Measurements from ENCODE around the gene C12orf75.

Gene C12orf75

GRCh38 chr12:105351523-105351922 lies 21.0 kb downstream of the C12orf75 start:
- Histone ChIP-seq H3K36me3 (no peaks in the 10 kb centered on the region), H4K20me1 (no peaks in the 10 kb centered on the region), H3K9ac (no peak overlapping the region; the same call in 1 of the 2 replicates), H3K4me1 (peaks cover 77% of the 10 kb centered on the region), H3K27me3 (no peaks in the 10 kb centered on the region), H3K4me2 (peak overlapping the region; percentile 65), H3K9me3 (peaks cover 3% of the 10 kb centered on the region; the same call in 1 of the 2 replicates), H3K27ac (peak overlapping the region; percentile 79), H3K4me3 (0 out of 2 replicates have a peak overlapping the region, but pooled peaks have one; percentile 5)
- TF ChIP-seq Cebpa-rat (IDR thresholded peaks at IDR 0.05) = no peak

GRCh38 chr12:105352052-105352451 lies 21.6 kb downstream of the C12orf75 start:
- H3K4me1 ChIP-seq = peaks cover 82% of the 10 kb centered on the region
- H3K4me3 ChIP-seq = peak overlapping the region; percentile 5; the same call in 1 of the 2 replicates
- peaks cover 3% of the 10 kb centered on the region; the same call in 1 of the 2 replicates for H3K9me3 ChIP-seq
- no peaks in the 10 kb centered on the region for H4K20me1 ChIP-seq
- H3K27me3 ChIP-seq = no peaks in the 10 kb centered on the region
- no peaks in the 10 kb centered on the region for H3K36me3 ChIP-seq
- peak overlapping the region; percentile 65 for H3K4me2 ChIP-seq
- H3K27ac ChIP-seq = peak overlapping the region; percentile 79
- no peak for TF ChIP-seq Cebpa-rat (IDR thresholded peaks at IDR 0.05)
- H3K9ac ChIP-seq = no peak overlapping the region; the same call in 1 of the 2 replicates

- H3K27ac ChIP-seq = peak overlapping the region; percentile 79
- no peaks in the 10 kb centered on the region for H3K36me3 ChIP-seq
- H3K27me3 ChIP-seq = no peaks in the 10 kb centered on the region
- H3K9ac ChIP-seq = no peak overlapping the region
- TF ChIP-seq Cebpa-rat (IDR thresholded peaks at IDR 0.05) = no peak
- peaks cover 3% of the 10 kb centered on the region; the same call in 1 of the 2 replicates for H3K9me3 ChIP-seq
- peak overlapping the region; percentile 65 for H3K4me2 ChIP-seq
- H3K4me1 ChIP-seq = peaks cover 89% of the 10 kb centered on the region
- H3K4me3 ChIP-seq = peak overlapping the region; percentile 5; the same call in 1 of the 2 replicates
- no peaks in the 10 kb centered on the region for H4K20me1 ChIP-seq
These were observed 22.6 kb downstream of the C12orf75 start for GRCh38 chr12:105352940-105353635.

- H3K36me3 ChIP-seq = peaks cover 11% of the 10 kb centered on the region
These were observed 25.3 kb downstream of the C12orf75 start for GRCh38 chr12:105355752-105356151.

GRCh38 chr12:105357162-105357691 lies 26.7 kb downstream of the C12orf75 start:
- H3K9me3 ChIP-seq = peaks cover 14% of the 10 kb centered on the region
- H3K4me2 ChIP-seq = peak overlapping the region; percentile 73
- no peaks in the 10 kb centered on the region for H4K20me1 ChIP-seq
- peaks cover 23% of the 10 kb centered on the region for H3K36me3 ChIP-seq
- H3K4me1 ChIP-seq = peaks cover 66% of the 10 kb centered on the region
- H3K4me3 ChIP-seq = peak overlapping the region; percentile 6; the same call in 1 of the 2 replicates
- no peak for TF ChIP-seq Cebpa-rat (IDR thresholded peaks at IDR 0.05)
- no peaks in the 10 kb centered on the region for H3K27me3 ChIP-seq
- peak overlapping the region; percentile 67 for H3K27ac ChIP-seq
- H3K9ac ChIP-seq = no peak overlapping the region

More at GRCh38 chr12:105355752-105356151, 25.3 kb downstream of the C12orf75 start:
- peaks cover 3% of the 10 kb centered on the region for H3K9me3 ChIP-seq
- no peaks in the 10 kb centered on the region for H3K27me3 ChIP-seq
- H3K4me3 ChIP-seq = no peak overlapping the region
- H3K9ac ChIP-seq = no peak overlapping the region
- no peak for TF ChIP-seq Cebpa-rat (IDR thresholded peaks at IDR 0.05)
- H4K20me1 ChIP-seq = no peaks in the 10 kb centered on the region
- peaks cover 81% of the 10 kb centered on the region for H3K4me1 ChIP-seq
- H3K27ac ChIP-seq = peak overlapping the region; percentile 5; the same call in 1 of the 2 replicates
- H3K4me2 ChIP-seq = peak overlapping the region; percentile 10; the same call in 1 of the 2 replicates

- no peaks in the 10 kb centered on the region for H4K20me1 ChIP-seq
- no peak overlapping the region for H3K4me3 ChIP-seq
These were observed 28.3 kb downstream of the C12orf75 start for GRCh38 chr12:105358789-105359188.

GRCh38 chr12:105359856-105360255 lies 29.4 kb downstream of the C12orf75 start:
- no peak overlapping the region for H3K9ac ChIP-seq
- H3K27ac ChIP-seq = no peak overlapping the region
- no peaks in the 10 kb centered on the region for H4K20me1 ChIP-seq
- H3K4me3 ChIP-seq = no peak overlapping the region
- peaks cover 44% of the 10 kb centered on the region for H3K4me1 ChIP-seq
- TF ChIP-seq Cebpa-rat (IDR thresholded peaks at IDR 0.05) = no peak
- H3K36me3 ChIP-seq = peaks cover 34% of the 10 kb centered on the region
- no peaks in the 10 kb centered on the region for H3K27me3 ChIP-seq
- no peak overlapping the region for H3K4me2 ChIP-seq
- peaks cover 11% of the 10 kb centered on the region for H3K9me3 ChIP-seq

More at GRCh38 chr12:105358789-105359188, 28.3 kb downstream of the C12orf75 start:
- peak overlapping the region; percentile 67; the same call in 1 of the 2 replicates for H3K27ac ChIP-seq
- H3K27me3 ChIP-seq = no peaks in the 10 kb centered on the region
- peaks cover 53% of the 10 kb centered on the region for H3K4me1 ChIP-seq
- peaks cover 11% of the 10 kb centered on the region for H3K9me3 ChIP-seq
- peaks cover 32% of the 10 kb centered on the region for H3K36me3 ChIP-seq
- H3K9ac ChIP-seq = peak overlapping the region; percentile 31; the same call in 1 of the 2 replicates
- peak overlapping the region; percentile 73 for H3K4me2 ChIP-seq
- TF ChIP-seq Cebpa-rat (IDR thresholded peaks at IDR 0.05) = no peak

GRCh38 chr12:105363890-105364289 lies 33.4 kb downstream of the C12orf75 start:
- peaks cover 11% of the 10 kb centered on the region for H3K9me3 ChIP-seq
- H3K9ac ChIP-seq = no peak overlapping the region
- H3K4me3 ChIP-seq = no peak overlapping the region
- TF ChIP-seq Cebpa-rat (IDR thresholded peaks at IDR 0.05) = no peak
- H3K36me3 ChIP-seq = peaks cover 46% of the 10 kb centered on the region
- peaks cover 14% of the 10 kb centered on the region for H3K4me1 ChIP-seq
- H3K27me3 ChIP-seq = no peaks in the 10 kb centered on the region
- H3K4me2 ChIP-seq = no peak overlapping the region
- no peak overlapping the region for H3K27ac ChIP-seq
- H4K20me1 ChIP-seq = no peaks in the 10 kb centered on the region

GRCh38 chr12:105365231-105365630 lies 34.7 kb downstream of the C12orf75 start:
- no peak for TF ChIP-seq Cebpa-rat (IDR thresholded peaks at IDR 0.05)
- no peak overlapping the region for H3K9ac ChIP-seq
- H4K20me1 ChIP-seq = no peaks in the 10 kb centered on the region
- H3K4me1 ChIP-seq = peaks cover 12% of the 10 kb centered on the region
- H3K27me3 ChIP-seq = no peaks in the 10 kb centered on the region
- no peak overlapping the region for H3K4me2 ChIP-seq
- peaks cover 44% of the 10 kb centered on the region for H3K36me3 ChIP-seq
- peaks cover 11% of the 10 kb centered on the region for H3K9me3 ChIP-seq
- no peak overlapping the region for H3K27ac ChIP-seq
- no peak overlapping the region for H3K4me3 ChIP-seq
